HFFc6 (cell line): ENCODE data around the gene GTPBP2. TPM values are rescaled to one million over a fixed set of nuclear protein-coding genes. Genes with fewer than 3 reads are reported as not detected.

Experiments
- DNase-seq: peaks from one replicate; pipeline ENCODE4 v3.0.0-alpha.2; 2018
- H3K27ac Mint-ChIP-seq: 2 replicates; pipeline ENCODE4 v1.8.0; 2020; ENCODE audit warnings: mild to moderate bottlenecking, mixed read lengths
- H3K27me3 Mint-ChIP-seq: 2 replicates; pipeline ENCODE4 v1.8.0; 2021; ENCODE audit warnings: mild to moderate bottlenecking, moderate library complexity, mixed read lengths; ENCODE audit not compliant: insufficient read depth
- H3K36me3 Mint-ChIP-seq: 2 replicates; pipeline ENCODE4 v1.8.0; 2021; ENCODE audit warnings: low read depth, mixed read lengths
- H3K4me1 Mint-ChIP-seq: 2 replicates; pipeline ENCODE4 v1.8.0; 2020; ENCODE audit warnings: low read depth, mixed read lengths
- H3K4me3 Mint-ChIP-seq: 2 replicates; pipeline ENCODE4 v1.8.0; 2020; ENCODE audit warnings: mild to moderate bottlenecking, moderate library complexity, mixed read lengths
- H3K9me3 Mint-ChIP-seq: 2 replicates; pipeline ENCODE4 v1.8.0; 2020; ENCODE audit warnings: mild to moderate bottlenecking, mixed read lengths
- CTCF ChIP-seq: fragments of 200-600 bp; sonication (generic); IDR thresholded peaks from 2 replicates; pipeline ENCODE4 v1.5.0; 2021; ENCODE audit warnings: antibody characterized with exemption, mild to moderate bottlenecking
- total RNA-seq, 6 experiments: library from RNA; stranded (reverse); fragmentation: NEBNext Ultra II Directional; extraction: Animal tissue kit (Norgen Biotek cat#: 25700); gene quantifications; 2 replicates in 1 of 6; 3 replicates in 5 of 6; pipeline ENCODE4 v1.2.3, GENCODE V29; 2021

GTPBP2 gene
- total RNA-seq, 6 experiments from 2014 or later: 35.6 to 47.7 (median 41.0) TPM

GRCh38 chr6:43674291-43674690 is 45.2 kb upstream of the GTPBP2 start:
- Mint-ChIP-seq H3K36me3 (peaks cover 11% of the 10 kb centered on the region), H3K27me3 (no peaks in the 10 kb centered on the region; the same call in 1 of the 2 replicates), H3K27ac (no peak overlapping the region), H3K9me3 (no peaks in the 10 kb centered on the region), H3K4me1 (peaks cover 2% of the 10 kb centered on the region), H3K4me3 (no peak overlapping the region)
- no peak for DNase-seq
- no peak for TF ChIP-seq CTCF

- Mint-ChIP-seq H3K4me1 (peaks cover 9% of the 10 kb centered on the region), H3K9me3 (no peaks in the 10 kb centered on the region), H3K4me3 (no peak overlapping the region), H3K27me3 (no peaks in the 10 kb centered on the region; the same call in 1 of the 2 replicates), H3K27ac (no peak overlapping the region), H3K36me3 (peaks cover 10% of the 10 kb centered on the region)
- DNase-seq: no peak
- no peak for TF ChIP-seq CTCF
These were observed 44.5 kb upstream of the GTPBP2 start for GRCh38 chr6:43673444-43674084.

- no peak overlapping the region for H3K4me3 Mint-ChIP-seq
- H3K27ac Mint-ChIP-seq: no peak overlapping the region
- no peaks in the 10 kb centered on the region; the same call in 1 of the 2 replicates for H3K27me3 Mint-ChIP-seq
- peaks cover 6% of the 10 kb centered on the region; the same call in 1 of the 2 replicates for H3K36me3 Mint-ChIP-seq
- peaks cover 21% of the 10 kb centered on the region for H3K4me1 Mint-ChIP-seq
- no peak for DNase-seq
- TF ChIP-seq CTCF: no peak
- no peaks in the 10 kb centered on the region for H3K9me3 Mint-ChIP-seq
These were observed 43.0 kb upstream of the GTPBP2 start for GRCh38 chr6:43671801-43672690.

- DNase-seq: no peak
- TF ChIP-seq CTCF: no peak
- Mint-ChIP-seq H3K9me3 (no peaks in the 10 kb centered on the region), H3K4me3 (no peak overlapping the region), H3K4me1 (peaks cover 21% of the 10 kb centered on the region), H3K27ac (no peak overlapping the region), H3K27me3 (no peaks in the 10 kb centered on the region; the same call in 1 of the 2 replicates), H3K36me3 (peaks cover 6% of the 10 kb centered on the region; the same call in 1 of the 2 replicates)
These were observed 42.1 kb upstream of the GTPBP2 start for GRCh38 chr6:43671011-43671800.

- Mint-ChIP-seq H3K4me3 (no peak overlapping the region), H3K9me3 (no peaks in the 10 kb centered on the region), H3K4me1 (peaks cover 21% of the 10 kb centered on the region), H3K36me3 (peaks cover 5% of the 10 kb centered on the region; the same call in 1 of the 2 replicates), H3K27ac (no peak overlapping the region), H3K27me3 (no peaks in the 10 kb centered on the region; the same call in 1 of the 2 replicates)
- no peak for DNase-seq
- TF ChIP-seq CTCF: no peak
These were observed 41.5 kb upstream of the GTPBP2 start for GRCh38 chr6:43670623-43670986.
